Ovary (tissue), 3 donors: Measurements from ENCODE around the gene ZDHHC1.

Experiments
- CTCF ChIP-seq, 3 donors: fragments of 450-650 bp in 2 of 3; fragments of 200-600 bp in 1 of 3; IDR thresholded peaks; one replicate each; pipeline versions ENCODE4 v1.5.1 to v1.8.0; 2016 to 2022; ENCODE audit warnings: antibody characterized with exemption in 3 of 3, mild to moderate bottlenecking in 1 of 3
- POLR2A ChIP-seq: fragments of 450-650 bp; IDR thresholded peaks from one replicate; pipeline ENCODE4 v1.6.1; 2017; ENCODE audit warnings: antibody characterized with exemption, mild to moderate bottlenecking, moderate library complexity
- donor health status: DM: no; HTN: no; CAD: no.

DNA sequence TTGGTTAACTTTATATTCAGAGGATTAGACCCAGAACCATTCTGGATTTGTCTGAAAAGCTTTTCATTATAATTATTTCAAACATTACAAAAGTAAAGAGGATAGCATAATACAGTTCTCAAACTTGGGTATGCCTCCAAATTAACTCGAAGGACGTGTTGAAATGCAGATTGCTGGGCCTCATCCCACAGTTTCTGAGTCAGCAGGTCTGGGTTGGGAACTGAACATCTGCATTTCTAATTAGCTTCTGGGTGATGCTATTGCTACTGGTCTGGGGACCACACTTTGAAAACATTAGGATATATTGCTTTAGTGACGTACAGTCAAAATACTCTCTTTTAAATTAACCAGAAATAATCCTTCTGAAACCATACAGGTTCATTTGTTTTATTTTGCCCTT, 33.0 kb downstream of the ZDHHC1 start:
- no peak for TF ChIP-seq POLR2A
- no peak for TF ChIP-seq CTCF (IDR thresholded peaks at IDR 0.05)
